HG02870 (cell line): ENCODE data around the gene SNORC.
"Not testable (repeated sequence)": the region's sequence is repeated elsewhere in the genome, so short reads cannot be mapped to it uniquely, and the experiment has no call there.

Experiments used
- ATAC-seq: cut with Tn5 transposase; IDR thresholded peaks from one replicate; pipeline ENCODE4 v1.9.1; 2021; ENCODE audit warnings: mild to moderate bottlenecking, moderate library complexity; ENCODE audit not compliant: unreplicated experiment

SNORC gene

DNA sequence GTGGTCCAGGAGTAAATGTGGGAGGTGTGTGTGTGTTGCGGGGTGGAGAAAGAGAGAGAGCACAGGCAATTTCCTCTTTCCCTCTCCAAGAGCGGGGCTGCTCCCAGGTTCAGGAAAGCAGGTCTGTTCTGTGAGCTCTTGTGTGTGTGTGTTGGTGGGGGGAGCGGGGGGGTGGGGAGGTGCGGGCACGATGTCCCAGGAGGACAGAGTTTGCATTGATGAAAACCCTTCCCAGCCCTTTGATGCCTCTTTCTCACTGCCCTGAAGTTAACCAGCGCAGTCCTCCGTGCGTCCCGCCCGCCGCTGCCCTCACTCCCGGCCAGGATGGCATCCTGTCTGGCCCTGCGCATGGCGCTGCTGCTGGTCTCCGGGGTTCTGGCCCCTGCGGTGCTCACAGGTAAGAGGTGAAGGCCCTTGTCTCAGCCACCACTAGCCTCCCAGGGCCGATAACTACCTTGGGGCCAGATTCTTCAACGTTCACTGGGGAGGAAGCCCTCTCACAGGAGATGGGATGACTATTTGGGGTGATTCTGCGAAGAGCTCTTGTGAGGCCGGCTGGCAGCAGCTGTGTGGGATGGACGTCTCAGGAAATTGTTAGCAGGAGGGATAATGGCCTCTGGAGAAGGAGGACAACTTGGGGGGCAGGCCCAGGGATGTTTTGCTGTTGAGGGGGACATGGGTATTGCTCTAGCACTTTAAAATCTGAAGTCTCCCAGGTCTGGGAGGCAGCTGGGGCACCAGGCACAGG, at the start of gene SNORC:
SNORC (plus strand) TSS at position 247 of the 748 bp plus-strand sequence; CDS start at position 325, 78 bp downstream.
- no peak for ATAC-seq

DNA sequence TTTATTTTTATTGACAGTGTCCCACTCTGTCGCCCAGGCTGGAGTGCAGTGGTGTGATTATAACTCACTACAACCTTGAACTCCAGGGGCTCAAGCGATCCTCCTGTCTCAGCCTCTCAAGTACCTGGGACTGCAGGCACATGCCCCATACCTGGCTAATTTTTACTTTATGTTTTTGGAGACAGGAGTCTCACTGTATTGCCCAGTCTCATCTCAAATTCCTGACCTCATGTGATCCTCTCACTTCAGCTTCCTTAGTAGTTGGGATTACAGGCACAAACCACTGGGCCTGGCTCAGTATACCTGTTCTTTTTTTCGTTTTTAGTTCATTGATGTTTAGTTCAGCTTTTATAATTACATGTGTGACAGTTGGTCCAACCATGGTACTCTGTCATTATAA, 40.1 kb upstream of the SNORC start:
- ATAC-seq = no peak

DNA sequence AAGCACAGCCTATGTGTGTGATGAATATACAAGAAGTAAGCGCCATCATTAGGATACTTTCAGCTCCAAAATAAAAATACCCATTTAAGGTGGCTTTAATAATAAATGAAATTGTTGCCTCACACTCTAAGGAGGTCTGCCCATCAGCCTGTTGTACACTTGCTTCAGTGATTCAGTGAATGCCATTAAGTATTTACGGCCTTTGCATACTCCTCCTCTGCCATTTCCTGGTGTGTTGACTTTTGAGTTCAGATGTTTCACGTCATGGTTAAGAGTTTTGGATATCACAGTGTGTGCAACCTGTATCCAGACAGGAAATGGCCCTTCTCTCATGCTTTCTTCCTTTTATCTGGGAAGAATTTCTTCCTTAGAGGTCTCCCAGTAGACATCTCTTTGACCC, 38.6 kb upstream of the SNORC start:
- ATAC-seq = no peak

DNA sequence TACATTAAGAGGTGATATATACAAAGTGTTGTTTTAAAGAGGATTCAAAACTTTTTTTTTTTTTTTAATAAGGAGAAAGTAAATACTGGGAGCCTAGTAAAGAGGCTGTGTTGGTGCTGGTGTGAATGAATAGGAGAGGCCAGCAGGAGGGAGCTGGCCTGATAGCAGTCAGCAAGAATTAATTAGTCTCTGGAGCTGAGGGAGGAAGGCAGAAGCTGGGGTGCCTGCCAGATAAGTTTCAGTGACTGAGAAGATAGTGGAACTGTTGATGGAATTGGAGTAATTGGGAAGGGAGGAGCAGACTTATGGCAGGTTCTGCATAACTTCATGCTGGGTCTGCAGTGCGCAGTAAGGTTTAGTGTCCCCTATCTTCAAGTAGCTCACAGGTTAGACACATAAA, 36.2 kb upstream of the SNORC start:
- ATAC-seq = no peak

DNA sequence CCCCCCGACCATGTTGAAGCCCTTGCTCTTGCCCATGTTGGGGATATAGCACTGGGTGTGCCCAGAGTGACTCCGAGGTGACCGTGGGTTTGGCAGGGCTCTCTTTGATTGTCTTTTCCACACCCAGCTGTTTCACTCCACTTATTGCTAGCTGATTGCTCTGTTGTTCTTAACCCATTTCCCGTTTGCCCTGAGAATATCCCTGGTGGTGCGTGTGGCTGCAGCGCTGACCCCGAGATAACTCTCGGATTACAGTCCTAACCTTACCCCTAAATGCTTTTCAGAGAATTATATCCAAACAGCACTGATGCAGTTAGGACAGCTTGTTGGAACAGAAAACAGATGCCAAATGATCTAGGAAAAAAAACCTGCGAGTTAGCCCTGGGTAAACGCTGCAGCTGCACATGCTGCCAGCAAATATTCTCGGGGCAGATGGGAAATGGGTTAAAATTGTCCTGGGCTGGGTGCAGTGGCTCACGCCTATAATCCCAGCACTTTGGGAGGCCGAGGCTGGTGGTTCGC, 34.3 kb upstream of the SNORC start:
- no peak for ATAC-seq

DNA sequence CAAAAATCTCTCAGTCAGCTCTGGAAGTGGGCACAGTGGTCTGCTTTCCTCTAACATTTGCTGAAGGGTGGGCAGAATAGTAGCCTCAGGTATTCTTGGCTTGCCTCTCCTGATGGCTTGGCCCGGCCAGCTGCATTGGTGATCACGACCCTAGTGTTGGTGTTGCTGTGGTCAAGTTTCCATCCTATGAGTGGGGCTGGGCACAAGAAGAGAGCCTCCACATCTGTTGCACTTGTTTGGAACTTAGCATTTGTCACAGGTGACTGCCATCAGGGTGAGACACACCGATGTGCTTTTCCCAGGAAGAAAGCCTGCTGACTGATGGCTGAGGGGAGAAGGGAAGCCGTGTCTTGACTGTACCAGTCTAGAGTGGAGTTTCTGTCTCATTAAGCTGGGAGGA, 33.1 kb upstream of the SNORC start:
- ATAC-seq = no peak

DNA sequence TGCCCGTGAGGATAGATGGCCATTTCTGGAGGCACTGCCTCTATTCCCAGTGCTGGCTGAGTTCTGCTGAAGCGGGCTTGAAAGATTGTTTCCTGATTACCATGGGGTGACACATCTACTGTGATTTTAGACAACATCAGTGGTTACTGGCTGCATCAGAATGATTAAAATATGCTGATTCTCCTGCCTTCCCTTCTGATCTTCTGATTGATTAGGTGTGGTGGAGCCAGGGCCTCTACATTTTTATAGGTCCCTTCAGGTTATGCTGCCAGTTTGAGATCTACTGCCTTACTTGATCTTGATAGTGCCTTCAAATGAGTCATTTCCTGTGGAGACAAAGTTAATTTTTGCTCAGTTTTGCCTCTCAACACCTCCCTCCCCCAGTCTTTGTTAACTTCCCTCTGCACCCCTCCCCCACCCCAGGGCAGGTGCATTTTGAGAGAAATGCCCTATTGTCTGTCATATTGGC, 31.6 kb upstream of the SNORC start:
- ATAC-seq = no peak

DNA sequence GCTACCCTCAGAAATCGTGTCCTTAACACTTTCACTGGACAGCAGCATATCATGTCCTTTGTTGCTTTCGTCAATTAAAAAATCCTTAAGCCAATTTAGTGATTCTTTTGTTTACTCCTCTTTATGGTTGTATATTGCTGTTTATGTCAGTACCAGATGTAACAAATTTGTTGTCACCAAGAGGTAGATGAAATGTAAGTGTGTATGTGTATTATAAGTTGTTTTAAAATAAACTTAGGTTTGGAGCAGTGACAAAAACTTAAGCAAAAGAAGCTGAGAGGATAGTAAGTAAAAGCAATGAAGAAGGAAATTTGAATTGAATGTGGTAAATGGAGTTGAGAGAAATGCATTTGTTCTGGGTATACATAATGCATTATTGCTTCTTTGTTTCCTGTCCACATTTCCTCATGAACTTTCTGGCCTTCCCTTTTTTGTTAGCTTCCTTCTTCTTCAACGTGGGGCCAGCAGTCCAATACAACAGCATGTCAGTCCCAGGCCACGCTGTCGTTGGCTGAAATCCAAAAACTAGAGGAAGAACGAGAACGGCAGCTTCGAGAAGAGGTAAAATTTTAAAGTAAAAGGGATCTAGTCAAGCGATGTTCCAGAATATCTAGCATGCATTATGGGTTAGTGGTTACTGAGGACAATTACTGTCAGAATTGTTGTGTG, 30.5 kb upstream of the SNORC start:
- ATAC-seq = no peak

DNA sequence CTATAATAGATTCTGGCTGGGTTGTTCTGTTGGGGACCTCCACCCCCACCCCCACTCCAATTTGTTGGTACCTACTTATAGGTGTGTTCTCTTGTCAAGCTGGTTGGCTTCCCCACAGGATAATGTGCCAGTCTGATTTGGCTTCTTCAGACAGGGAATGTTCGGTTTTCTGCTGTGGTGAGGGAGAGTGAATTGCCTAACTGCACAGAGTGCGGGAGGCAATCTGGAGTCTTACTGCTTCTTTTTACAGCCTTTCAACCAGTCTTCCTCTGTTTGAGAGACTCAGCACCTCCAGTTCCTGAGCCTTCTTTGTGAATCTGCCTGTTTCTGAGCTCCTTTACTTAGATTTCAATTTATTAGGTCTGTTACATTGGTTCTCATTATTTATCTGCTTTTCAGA, 27.4 kb upstream of the SNORC start:
- ATAC-seq = no peak

DNA sequence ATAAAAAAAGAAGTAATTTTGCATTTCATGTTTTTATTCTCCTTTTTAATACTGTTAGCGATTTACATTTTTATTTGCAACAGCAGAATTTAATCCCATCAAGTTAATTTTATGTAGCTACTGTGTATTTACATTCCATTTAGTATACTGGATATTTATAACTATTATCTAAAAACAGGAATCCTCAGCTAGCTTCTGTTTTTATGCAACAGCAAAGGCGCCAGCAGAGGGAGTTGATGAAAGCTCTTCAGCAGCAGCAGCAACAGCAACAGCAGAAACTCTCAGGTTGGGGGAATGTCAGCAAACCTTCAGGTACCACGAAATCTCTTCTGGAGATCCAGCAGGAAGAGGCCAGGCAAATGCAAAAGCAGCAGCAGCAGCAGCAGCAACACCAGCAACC, 26.2 kb upstream of the SNORC start:
- no peak for ATAC-seq

DNA sequence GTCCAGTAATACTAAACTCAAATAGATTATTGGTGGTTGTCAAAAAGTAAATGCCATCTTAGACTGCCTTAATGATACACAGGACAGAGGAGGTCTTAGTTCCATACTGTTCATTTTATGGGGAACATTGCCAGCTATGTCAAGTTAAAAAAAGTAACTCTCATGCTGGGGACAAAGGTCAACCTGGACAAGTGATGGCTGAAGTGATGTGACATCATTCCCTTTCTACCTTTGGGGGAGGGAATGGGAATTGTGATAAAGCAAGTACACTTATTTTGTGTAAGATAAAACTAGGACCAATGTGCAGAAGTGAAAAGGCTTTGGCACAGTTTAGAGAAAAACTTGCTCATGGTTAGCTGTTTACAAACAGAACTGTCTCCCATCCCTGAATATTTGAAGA, 24.0 kb upstream of the SNORC start:
- ATAC-seq = no peak

DNA sequence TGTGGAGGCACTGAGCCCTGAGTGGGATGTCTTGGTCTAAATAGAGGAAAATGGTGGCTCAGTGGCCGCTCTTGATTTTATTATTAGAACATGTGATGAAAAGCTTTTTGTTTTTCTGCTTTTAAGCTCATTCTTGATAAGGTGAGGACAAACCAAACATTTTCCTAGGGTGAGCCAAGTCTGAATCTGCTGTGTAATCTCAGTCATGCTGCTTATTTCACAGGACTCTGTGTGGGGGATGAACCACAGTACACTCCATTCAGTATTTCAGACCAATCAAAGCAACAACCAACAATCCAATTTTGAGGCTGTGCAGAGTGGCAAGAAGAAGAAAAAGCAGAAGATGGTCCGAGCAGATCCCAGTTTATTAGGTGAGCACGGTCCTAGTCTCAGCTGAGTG, 20.0 kb upstream of the SNORC start:
- ATAC-seq = no peak

DNA sequence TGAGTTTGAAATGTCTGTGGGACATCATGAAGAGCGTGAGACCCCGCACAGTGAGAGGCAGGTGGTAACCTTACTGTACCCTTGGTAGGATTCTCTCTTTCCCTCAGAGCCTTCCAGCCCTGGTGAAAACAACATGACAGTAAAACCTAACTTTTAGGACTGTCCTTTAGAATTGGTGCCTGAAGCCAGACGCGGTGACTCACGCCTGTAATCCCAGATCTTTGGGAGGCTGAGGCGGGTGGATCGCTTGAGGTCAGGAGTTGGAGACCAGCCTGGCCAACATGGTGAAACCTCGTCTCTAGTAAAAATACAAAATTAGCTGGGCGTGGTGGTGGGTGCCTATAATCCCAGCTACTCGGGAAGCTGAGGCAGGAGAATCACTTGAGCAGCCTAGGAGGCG, 18.0 kb upstream of the SNORC start:
- not testable (repeated sequence) for ATAC-seq

DNA sequence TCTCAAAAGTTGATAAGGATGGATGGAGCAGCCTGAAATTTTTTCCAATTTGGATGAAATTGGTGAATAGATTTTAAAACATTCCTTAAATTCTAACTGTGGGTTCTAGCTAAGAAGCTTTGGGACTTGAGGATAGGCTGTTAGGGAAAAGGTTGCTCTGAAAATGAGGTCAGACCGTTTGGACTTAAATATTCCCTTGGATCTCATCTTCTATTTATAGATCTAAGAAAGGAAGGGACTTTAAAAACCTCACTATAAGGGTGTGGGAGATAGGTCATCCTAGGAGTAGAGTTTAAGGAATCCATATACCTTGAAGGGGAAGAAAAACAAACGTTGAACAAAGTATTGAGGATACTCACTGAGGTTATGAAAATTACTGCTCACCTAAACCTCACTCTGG, 17.4 kb upstream of the SNORC start:
- no peak for ATAC-seq

DNA sequence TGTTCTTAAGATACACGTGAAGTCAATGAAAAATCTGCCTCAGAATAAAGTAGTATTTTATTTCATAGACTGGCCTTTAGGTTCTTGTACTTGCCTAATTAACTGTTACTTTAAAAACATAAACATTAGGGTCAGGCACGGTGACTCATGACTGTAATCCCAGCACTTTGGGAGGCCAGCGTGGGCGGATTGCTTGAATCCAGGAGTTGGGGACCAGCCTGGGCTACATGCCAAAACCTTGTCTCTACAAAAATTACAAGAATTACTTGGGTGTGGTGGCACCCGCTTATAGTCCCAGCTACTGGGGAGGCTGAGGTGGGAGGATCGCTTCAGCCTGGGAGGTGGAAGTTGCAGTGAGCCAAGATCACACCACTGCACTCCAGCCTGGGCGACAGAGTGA, 16.0 kb upstream of the SNORC start:
- no peak for ATAC-seq

DNA sequence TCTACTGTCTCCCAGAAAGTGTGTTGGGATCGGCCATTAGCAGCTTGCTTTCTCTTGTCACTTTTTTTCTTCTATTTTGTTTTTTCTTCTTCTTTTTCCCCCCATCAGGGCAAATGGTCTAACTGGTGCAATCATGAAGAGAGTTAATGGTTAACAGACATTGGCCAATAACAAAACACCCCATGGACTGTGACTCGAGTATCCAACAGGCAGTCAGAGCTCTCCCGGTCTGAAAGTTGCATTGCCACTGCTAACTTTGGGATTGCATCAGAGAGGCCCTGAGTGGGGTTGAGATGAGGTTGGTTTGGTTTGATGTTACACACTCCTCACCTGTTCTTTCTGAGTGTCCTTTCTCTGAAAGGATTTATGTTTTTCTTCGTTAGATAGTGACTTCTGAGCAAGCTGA, 12.9 kb upstream of the SNORC start:
- ATAC-seq = no peak

DNA sequence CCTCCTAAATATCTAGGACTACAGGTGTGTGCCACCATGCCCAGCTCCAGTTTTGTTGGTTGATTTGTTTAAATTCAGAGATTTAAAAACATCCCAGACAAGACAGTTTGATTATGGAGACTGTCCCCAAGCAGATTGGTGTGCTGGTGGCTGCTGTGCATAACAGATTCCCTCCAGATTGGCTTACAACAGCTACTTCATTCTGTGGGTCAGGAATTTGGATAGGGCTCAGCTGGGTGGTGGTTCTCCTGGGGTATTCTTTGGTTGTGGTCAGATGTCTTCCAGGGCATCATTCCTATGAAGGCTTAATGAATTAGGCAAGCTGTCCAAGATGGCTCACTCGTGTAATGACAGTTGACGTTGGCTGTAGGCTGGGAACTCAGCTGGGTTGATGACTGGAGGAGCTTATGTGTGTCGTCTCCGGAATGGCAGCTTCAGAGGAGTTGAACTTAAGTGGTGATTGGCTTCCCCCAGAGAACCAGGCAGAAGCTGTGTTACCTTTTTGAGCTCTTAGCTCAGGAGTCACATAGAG, 10.6 kb upstream of the SNORC start:
- no peak for ATAC-seq

DNA sequence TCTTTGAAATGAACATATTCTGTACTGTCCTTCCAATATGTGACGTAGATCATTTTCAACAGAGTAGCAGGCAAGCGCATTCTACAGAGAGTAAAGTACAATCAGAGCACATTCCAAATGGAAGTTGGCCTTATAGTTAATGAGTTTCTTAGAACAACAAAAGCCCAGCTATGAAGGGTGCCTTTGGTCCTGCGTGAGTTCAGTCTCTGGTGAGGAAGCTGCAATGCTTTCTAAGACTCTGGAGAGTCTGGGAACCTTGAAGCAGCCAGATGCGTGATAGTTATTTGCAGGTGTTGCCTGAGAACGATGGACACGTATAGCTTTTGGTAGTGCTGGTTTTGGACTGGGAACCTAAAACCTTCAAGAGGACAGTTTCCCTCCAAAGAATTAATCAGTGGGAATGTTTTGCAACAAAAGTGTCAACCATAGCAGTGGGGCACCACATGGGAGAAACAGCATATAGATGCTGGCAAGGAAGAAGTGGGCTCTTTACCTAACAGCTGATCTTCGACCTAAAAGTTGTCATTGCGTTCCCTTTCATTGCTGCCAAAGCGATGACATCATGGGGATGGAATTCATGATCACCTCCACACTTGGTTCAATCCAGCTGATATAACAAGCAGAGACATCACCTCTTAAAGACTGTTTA, 9.3 kb upstream of the SNORC start:
- ATAC-seq = no peak

DNA sequence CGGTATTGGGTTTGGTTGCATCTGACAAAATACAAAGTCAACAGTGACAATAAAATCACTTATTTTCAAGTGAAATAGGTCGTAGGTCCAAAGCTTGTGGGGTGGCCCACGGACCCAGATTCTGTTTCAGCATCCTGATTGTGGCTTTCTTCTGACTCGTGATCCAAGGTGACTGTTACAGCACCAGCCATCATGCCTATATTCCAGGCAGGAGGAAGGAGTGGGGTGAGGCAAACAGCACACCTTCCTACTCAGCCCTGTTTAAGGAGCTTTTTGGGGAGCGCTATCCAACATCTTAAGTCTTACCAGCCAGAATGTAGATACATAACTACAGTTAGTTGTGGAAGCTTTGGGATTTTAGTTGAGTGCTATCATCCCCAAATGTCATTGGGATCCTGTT, 8.7 kb upstream of the SNORC start:
- no peak for ATAC-seq

DNA sequence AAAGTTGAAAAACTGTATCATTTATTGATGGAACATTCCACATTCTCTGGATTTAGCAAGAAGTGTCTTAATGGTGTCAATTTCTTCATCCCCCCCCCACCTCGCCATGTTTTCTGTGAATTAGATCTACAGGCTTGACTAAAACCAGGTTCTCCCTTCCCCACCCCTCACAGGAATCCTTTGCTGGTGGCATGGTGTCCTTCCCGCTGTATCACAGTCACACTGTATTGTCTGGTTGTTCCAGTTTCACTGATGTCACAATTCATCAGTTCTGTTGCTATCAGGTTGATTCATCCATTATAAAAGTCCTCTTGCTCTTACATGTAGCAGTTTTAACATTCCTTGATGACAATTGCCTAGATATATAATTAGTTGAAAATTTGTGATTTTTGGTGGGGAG, 6.1 kb upstream of the SNORC start:
- no peak for ATAC-seq

DNA sequence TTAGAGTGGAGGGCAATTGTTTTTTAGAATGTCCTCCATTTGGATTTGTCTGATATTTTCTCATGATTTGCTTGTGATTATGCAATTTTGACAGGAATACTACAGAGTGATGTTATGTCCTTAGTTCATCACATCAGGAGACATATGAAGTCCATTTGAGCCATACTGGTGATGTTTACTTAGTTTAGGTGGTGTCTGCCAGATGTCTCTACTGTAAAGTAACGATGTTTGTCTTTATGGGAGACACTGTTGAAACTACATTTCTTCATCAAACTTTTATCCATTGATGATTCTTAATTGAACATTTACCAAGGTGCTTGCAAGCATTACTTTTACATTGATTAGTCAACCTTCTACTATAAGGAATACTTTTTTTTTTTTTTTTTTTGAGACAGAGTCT, 4.9 kb upstream of the SNORC start:
- ATAC-seq = no peak

DNA sequence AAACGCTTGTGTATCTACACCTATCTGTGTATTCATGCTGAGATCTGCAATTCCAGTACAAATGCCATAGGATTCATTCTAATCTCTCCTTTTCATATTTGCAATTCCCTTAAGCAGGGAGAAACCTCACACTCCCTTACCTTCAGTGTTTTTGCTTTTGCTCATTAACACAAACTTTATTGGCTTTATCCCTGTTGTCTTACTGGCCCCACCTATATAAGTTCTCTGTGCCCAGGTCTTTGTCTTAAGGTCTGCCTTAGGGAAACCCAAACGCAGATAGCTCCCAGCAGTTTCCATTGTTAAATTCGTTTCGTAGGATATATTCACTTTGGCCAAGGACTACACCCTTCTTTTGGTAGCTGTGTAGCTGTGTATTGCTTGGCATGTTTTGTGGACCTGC, 4.0 kb upstream of the SNORC start:
- no peak for ATAC-seq
